VCaP (cell line): Measurements from ENCODE around the gene PDE9A.

Experiments used
- H3K27ac ChIP-seq: fragments of 450-650 bp; 2 replicates; pipeline ENCODE4 v1.5.1; 2017
- CTCF ChIP-seq: fragments of 450-650 bp; conservative IDR thresholded peaks from 2 replicates; pipeline ENCODE4 v1.5.1; 2017; ENCODE audit warnings: mild to moderate bottlenecking, moderate library complexity

Gene PDE9A

GRCh38 chr21:42745511-42746239 lies 92.3 kb downstream of the PDE9A start:
- peak overlapping the region; percentile 94 for H3K27ac ChIP-seq
- TF ChIP-seq CTCF = no peak

- H3K27ac ChIP-seq = peak overlapping the region; percentile 94
- TF ChIP-seq CTCF = no peak
Observed at GRCh38 chr21:42746240-42746592, 92.8 kb downstream of the PDE9A start.

- TF ChIP-seq CTCF = no peak
- H3K27ac ChIP-seq = peak overlapping the region; percentile 94
Observed at GRCh38 chr21:42746593-42747275, 93.3 kb downstream of the PDE9A start.

GRCh38 chr21:42747276-42747701 lies 93.9 kb downstream of the PDE9A start:
- TF ChIP-seq CTCF = no peak
- H3K27ac ChIP-seq = peak overlapping the region; percentile 94

GRCh38 chr21:42747746-42748351 lies 94.4 kb downstream of the PDE9A start:
- H3K27ac ChIP-seq = peak overlapping the region; percentile 94

GRCh38 chr21:42748620-42749176 lies 95.3 kb downstream of the PDE9A start:
- H3K27ac ChIP-seq = peak overlapping the region; percentile 94
- no peak for TF ChIP-seq CTCF

More at GRCh38 chr21:42747746-42748351, 94.4 kb downstream of the PDE9A start:
- no peak for TF ChIP-seq CTCF
